Activated CD8-positive, alpha-beta memory T cell treated with anti-CD3 and anti-CD28 coated beads, Interleukin-2, amount 50 U/mL, for 24 hours (primary cell): ENCODE results near the gene SPON1.

ENCODE experiments used
- DNase-seq: peaks from one replicate; pipeline ENCODE4 v3.0.0-alpha.2; 2020; ENCODE audit errors: extremely low read depth

SPON1 gene

GRCh38 chr11:13944016-13944415 lies 18.5 kb upstream of the SPON1 start:
- DNase-seq, result no peak

- DNase-seq, result no peak
These were observed 17.6 kb upstream of the SPON1 start for GRCh38 chr11:13944911-13945425.

DNA sequence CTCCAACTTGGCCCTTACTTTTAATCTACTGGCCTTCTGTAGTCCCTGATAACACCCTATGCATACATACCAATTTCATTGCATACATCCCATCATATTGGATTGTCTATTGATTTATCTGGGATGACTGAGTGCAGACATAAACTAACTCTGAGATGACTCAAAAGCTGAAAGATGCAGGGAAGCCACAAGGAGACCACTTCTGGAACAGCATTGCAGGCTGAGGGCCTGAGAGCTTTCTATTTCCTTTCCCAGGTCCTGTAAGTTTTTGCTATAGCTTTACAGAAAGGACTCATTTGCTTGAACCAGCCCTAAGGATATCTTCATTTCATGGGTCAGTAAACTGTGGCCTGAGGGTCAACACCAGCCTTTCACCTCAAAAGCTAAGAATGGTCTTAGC lies 15.1 kb upstream of the SPON1 start:
- no peak for DNase-seq

GRCh38 chr11:13949876-13950275 lies 12.6 kb upstream of the SPON1 start:
- DNase-seq, result no peak

DNA sequence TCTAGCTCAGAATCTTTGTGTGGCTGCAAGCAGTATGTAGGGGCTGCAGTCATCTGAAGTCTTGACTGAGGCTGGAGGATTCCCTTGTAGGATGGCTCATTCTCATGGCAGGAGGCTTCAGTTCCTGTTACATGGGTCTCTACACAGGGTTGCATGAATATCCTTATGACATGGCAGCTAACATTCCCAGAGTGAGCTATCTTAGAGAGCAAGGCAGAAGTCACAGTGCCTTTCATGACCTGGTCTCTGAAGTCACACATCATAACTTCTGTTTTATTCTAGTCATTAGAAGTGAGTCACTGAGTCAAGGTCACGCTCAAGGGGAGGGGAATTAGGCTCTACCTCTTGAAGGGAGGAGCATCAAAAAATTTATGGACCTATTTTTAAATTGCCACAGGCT lies 10.3 kb upstream of the SPON1 start:
- DNase-seq, result no peak

- no peak for DNase-seq
These were observed 9.9 kb upstream of the SPON1 start for GRCh38 chr11:13952668-13953067.

- no peak for DNase-seq
These were observed 7.9 kb upstream of the SPON1 start for GRCh38 chr11:13954591-13954990.

- DNase-seq, result no peak
These were observed 6.5 kb upstream of the SPON1 start for GRCh38 chr11:13955971-13956421.

DNA sequence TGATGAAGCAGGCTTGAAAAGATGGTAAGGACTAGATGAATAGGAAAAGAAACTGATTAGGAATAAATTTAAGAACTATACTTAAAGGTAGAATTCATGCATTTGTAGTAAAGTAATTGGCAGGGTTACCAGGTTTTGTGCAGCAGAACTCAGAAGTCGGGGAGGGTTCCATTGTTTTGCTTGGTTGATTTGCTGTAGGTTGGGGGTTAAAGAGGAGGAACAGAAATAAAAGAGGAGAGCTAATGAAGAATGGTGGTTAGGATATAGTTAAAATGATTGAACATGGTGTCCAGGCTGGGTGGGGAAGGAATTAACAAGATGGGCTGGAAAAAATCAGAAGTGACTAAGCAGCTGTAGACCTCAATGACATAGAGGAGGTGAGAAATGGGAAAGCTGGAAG lies 5.5 kb upstream of the SPON1 start:
- no peak for DNase-seq

DNA sequence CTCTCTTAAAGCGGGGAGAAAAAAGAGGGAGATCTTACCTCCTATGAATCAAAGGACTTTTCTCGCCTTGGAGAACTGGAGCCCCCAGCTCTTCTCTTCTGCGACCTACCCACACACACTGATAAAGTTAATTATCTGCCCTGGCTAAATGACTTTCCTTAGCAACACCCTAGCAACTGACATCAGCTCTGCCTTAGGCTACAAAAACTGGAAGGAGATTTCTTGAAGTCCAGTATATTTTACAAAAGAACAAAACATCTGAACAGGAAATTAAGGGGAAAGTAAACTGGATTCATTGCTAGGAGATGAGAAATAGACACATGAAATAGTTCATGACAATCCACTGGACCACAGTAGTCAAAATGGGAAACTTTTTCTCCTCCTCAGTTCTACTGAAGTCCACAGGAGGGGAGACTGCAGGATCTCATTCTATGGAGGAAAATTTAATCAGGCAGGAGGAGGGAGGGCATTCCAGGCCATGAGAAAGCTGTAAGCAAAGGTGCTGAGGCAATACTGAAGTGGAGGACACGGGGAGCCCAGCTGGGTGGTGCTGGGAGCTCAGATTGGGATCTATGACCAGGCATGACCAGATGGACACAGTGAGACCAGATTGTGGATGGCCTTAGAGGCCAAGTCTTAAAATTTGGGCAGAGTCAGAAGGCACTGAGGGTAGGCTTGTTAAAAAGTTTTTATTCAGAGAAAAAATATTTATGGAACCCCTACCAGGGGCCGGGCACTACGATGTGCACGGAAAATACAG lies 3.7 kb upstream of the SPON1 start:
- no peak for DNase-seq

DNA sequence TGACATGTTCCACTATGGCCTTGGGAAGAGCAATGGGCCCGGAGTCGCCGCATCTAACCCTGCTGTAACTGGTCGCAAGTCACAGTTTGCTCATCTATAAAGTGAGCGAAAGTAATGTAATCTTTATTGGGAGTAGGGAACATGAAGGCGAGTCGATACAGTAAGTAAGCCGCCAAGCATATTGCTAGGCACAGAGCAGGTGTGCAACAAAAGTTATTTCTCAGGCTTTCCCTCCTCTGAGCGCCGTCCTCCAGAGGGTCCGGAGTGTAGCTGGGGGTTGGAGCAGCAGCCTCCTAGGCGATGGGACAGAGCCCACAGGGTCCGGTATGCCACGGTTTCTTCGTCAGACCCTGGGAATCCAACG lies 343 bp upstream of the SPON1 start:
- no peak for DNase-seq

- DNase-seq, result no peak
These were observed 836 bp downstream of the SPON1 start for GRCh38 chr11:13963169-13963948.

- DNase-seq, result no peak
These were observed 1.6 kb downstream of the SPON1 start for GRCh38 chr11:13963949-13964770.

DNA sequence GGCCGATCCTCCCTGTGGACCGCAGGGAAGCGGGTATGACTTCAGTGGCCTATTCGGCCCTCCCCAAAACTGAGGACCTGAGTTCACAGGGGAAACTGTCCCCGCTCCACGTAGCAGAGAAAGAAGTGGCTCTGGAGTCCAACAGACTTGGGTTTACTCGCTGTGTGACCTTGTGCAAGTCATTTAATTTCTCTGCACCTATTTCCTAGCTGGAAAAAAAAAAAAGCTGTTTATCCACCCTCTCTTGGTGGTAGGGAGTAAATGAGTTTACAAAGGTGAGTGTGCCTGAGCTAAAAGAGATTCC lies 2.2 kb downstream of the SPON1 start:
- no peak for DNase-seq

GRCh38 chr11:13965337-13965736 lies 2.8 kb downstream of the SPON1 start:
- no peak for DNase-seq

GRCh38 chr11:13966013-13966412 lies 3.5 kb downstream of the SPON1 start:
- no peak for DNase-seq

DNA sequence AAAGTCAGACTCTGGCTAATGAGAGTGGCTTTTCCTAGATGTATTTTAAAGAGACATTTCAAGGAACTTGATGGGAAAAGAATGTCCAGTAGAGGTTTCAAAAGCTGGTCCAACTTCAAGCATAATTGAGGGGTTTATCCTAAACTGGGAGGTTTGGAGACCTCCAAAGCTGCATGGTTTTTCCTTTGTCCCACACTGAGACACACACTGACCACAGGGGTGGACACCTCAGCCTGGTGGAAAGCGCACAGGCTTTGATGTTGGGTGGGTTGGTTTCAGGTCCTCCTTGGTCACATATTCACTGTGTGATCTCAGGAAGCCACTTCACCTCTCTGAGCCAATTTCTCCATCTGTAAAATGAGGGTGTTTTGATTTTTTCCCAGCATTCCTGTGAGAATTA lies 4.0 kb downstream of the SPON1 start:
- DNase-seq, result no peak

DNA sequence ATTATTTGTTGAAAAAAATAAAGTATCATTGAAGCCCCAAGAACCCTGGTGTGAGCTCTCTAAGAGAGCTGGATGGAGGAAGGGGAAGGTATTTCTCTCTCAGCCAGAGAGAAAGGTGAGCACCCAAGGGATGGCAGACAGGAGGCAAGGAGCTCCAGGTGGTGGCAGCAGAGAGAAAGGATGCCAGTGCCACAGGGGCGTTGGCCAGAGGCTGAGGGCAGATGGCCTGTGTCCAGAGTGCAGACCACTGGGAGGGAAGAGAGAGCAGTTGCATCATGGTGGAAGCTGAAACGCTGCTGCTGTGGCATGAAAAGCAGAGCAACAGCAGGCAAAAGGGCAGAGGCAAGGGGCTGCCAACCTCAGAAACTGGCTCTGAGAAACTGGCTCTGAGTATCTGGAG lies 8.5 kb downstream of the SPON1 start:
- no peak for DNase-seq

DNA sequence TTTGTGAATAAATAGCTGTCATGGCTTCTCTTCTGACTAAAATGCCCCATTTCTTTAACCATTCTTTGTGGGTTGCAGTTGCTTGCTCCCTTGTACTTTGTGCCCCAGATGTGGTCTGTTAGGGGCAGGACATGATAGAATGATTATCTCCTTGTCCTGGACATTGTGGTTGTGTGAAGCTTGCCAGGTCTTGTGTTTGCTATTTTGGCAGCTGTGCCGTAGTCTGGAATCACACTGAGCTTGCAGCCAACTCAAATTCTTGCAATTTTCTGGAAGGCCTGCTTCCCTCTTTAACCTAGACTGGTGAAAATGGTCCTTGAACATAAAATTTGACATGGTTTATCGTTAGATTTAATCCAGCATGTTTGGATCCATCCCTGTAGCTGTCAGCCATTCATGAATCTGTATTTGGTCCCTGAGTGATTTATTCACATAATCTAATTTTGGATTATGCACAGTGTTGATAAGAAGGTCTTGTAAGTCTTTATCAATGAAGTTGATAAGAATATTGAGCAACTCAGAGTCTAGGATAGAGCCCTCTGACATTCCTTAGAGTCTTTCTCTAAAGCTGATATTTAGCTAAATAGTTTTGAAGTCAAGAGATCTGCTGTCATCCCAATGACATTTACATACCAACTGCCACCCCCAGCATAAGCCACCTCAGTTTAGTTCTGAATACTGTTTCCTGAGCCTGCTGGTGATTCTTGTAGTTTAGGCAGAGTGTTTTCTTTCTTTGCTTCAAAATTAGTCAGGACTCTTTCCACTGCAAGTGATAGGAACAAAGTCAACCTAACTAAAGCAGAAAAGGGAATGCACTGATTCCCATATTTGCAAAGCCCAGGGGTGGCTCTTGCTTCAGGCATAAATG lies 9.8 kb downstream of the SPON1 start:
- no peak for DNase-seq

GRCh38 chr11:13972944-13973343 lies 10.4 kb downstream of the SPON1 start:
- no peak for DNase-seq

GRCh38 chr11:13974631-13975030 lies 12.1 kb downstream of the SPON1 start:
- DNase-seq, result no peak
